CD4-positive, alpha-beta T cell treated with Interleukin-15 for 4 hours (primary cell): ENCODE data around the gene HEATR5B.
"Not testable (repeated sequence)": the region's sequence is repeated elsewhere in the genome, so short reads cannot be mapped to it uniquely, and the experiment has no call there.

Source experiments
- DNase-seq: peaks from one replicate; pipeline ENCODE4 v3.0.0-alpha.2; 2020; ENCODE audit warnings: low spot score

HEATR5B gene

DNA sequence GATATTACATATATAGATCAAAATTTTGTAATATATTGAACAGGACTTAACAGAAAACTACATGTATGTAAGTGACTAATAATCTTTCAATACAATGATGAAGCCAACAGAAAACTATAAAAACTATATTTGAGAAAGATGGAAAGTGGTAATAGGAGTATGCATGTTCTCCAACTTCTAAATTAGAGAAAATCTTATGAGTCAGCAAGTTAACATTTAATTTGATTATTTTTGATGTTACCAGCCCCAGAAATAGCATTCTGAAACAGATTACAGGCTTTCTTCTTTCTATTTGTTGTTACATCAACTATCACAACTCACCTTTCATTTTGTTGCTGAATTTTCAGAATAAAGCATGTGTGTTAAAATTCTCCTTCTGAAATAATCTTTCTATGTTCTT lies 147.6 kb downstream of the HEATR5B start:
- DNase-seq, result not testable (repeated sequence)

DNA sequence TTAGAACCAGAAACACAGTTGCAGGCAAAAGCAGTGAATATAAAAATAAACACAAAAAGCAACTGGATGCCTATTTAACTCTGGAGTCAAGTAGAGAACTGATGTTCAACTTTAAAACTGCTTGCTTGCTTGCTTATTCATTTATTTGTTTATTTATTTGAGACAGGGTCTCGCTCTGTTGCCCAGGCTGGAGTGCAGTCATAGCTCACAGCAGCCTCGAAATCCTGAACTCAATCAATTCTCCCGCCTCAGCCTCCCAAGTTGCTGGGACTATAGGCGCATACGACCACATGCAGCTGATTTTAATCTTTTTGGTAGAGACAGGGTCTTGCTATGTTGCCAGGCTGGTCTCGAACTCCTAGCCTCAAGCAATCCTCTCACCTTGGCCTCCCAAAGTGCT lies 152.5 kb downstream of the HEATR5B start:
- not testable (repeated sequence) for DNase-seq
